ENCODE measurements around the gene ADNP2.

ADNP2 gene

DNA sequence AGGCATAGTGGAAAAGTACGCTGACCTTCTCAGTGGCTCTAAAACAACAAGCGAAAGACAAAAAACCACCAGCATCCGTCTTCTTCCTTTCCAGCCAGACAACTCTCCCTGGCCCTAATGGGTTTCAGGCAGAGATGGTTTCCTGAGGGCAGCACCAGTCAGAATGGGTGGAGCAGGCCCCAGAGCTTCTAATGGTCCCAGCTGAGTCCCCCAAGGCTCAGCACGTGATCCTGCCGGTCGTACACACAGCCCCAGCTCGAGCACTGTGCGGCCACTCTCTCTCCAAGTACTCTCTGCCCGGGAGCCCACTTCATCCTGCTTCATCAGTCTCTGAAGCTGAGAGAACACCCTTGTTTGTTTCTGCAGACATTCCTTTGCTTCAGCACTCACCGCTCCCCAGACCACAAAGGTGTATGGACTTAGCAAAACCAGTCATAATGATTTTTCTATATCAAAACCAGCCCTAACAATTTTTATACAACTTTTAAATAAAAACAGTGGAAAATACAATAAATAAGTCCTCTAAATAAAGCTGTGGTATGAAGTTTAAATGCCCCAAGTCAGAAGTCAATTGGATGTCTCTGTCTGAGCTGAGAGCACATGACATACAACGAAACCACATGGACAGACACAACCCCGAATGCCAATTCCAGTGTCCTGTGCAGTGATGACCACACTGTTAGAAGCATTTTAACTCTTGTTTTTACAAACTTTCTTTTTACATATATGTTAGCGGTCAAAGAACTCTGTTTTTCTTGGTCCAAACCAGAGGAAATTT lies 74.4 kb downstream of the ADNP2 start:
- Histone ChIP-seq H3K27ac (ENCODE audit: low read depth, low read length) (no peak overlapping the region), H3K9ac (ENCODE audit: low read length) (no peak overlapping the region), H3K9me3 (ENCODE audit: control insufficient read depth, insufficient read depth, low read depth, low read length) (peaks cover 5% of the 10 kb centered on the region; the same call in 1 of the 2 replicates), H3K4me1 (ENCODE audit: control insufficient read depth, insufficient read depth, low read length) (no peaks in the 10 kb centered on the region), H3K4me3 (ENCODE audit: low read depth, low read length) (no peak overlapping the region), H3K36me3 (ENCODE audit: control insufficient read depth, insufficient read depth, low read length) (no peaks in the 10 kb centered on the region), H3K27me3 (ENCODE audit: control insufficient read depth, insufficient read depth, low read length) (no peaks in the 10 kb centered on the region)

DNA sequence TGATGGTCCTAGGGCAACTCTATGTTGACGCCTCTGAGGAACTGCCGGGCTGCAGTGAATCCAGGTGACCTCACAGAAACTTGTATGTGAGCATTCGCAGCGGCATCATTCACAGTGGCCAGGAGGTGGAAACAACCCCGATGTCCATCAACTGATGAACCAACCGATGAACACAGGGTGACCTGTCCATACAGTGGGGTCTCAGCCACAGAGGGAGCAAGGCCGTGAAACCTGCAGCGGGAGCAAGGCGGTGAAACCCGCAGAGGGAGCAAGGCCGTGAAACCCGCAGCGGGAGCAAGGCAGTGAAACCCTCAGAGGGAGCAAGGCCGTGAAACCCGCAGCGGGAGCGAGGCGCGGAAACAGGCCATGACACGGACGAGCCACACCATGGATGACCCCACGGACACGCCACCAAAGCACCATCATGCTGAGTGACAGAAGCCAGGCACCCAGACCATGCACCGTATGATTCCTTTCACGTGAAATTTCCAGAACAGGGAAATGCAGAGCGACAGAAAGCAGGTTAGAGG lies 75.2 kb downstream of the ADNP2 start:
- Histone ChIP-seq H3K4me3 (ENCODE audit: low read depth, low read length) (no peak overlapping the region), H3K27ac (ENCODE audit: low read depth, low read length) (no peak overlapping the region), H3K9ac (ENCODE audit: low read length) (no peak overlapping the region), H3K9me3 (ENCODE audit: control insufficient read depth, insufficient read depth, low read depth, low read length) (peaks cover 5% of the 10 kb centered on the region; the same call in 1 of the 2 replicates), H3K4me1 (ENCODE audit: control insufficient read depth, insufficient read depth, low read length) (no peaks in the 10 kb centered on the region), H3K36me3 (ENCODE audit: control insufficient read depth, insufficient read depth, low read length) (no peaks in the 10 kb centered on the region), H3K27me3 (ENCODE audit: control insufficient read depth, insufficient read depth, low read length) (no peaks in the 10 kb centered on the region)

DNA sequence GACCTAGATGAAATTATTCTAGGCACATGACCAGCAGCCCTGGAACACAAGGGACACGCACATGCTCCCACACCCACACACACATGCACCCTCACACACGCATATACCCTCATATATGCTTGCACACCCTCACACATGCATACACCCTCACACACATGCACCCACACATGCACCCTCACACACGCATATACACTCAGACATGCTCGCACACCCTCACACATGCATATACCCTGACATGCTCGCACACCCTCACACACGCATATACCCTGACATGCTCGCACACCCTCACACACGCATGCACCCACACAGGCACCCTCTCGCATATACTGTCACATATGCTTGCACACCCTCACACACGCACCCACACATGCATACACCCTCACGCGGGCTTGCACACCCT lies 76.5 kb downstream of the ADNP2 start:
- no peak overlapping the region for H3K27ac ChIP-seq (ENCODE audit: low read depth, low read length)
- H3K4me3 ChIP-seq (ENCODE audit: low read depth, low read length), result no peak overlapping the region
- H3K27me3 ChIP-seq (ENCODE audit: control insufficient read depth, insufficient read depth, low read length), result no peaks in the 10 kb centered on the region
- peaks cover 5% of the 10 kb centered on the region; the same call in 1 of the 2 replicates for H3K9me3 ChIP-seq (ENCODE audit: control insufficient read depth, insufficient read depth, low read depth, low read length)
- no peaks in the 10 kb centered on the region for H3K4me1 ChIP-seq (ENCODE audit: control insufficient read depth, insufficient read depth, low read length)
- no peaks in the 10 kb centered on the region for H3K36me3 ChIP-seq (ENCODE audit: control insufficient read depth, insufficient read depth, low read length)
- no peak overlapping the region for H3K9ac ChIP-seq (ENCODE audit: low read length)

DNA sequence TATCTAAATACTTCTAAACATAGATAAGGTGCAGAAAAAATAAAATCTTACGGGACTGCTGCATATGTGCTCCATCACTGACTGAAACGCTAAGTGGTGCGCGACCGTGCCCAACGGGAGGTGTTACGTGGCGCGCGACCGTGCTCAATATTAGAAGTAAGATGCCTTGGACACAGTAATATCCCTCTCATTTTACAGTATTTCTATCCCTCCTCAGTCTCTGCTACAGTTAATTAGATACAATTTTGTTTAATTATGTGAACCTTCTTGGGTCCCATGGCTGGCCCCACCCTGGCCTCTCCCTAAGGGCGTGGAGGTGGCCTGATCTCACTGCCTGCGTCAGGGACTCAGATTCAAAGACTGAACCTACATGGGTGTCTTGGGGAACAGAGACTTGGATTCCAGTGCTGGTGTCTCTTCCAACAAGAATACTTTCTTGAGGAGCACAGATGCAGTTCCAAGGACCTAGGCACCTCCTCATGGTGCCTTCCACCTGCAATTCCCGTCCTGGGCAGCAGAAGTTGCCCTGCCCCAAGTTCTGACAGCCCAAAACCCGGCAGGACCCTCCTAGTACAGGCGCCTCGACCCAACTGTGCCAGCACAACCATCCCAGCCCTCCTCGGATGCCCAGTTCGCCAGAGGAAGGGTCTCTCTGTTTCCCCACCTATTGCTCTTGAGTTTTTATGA lies 79.0 kb downstream of the ADNP2 start:
- Histone ChIP-seq H3K4me1 (ENCODE audit: control insufficient read depth, insufficient read depth, low read length) (no peaks in the 10 kb centered on the region), H3K4me3 (ENCODE audit: low read depth, low read length) (no peak overlapping the region), H3K9ac (ENCODE audit: low read length) (no peak overlapping the region), H3K9me3 (ENCODE audit: control insufficient read depth, insufficient read depth, low read depth, low read length) (peaks cover 5% of the 10 kb centered on the region; the same call in 1 of the 2 replicates), H3K27ac (ENCODE audit: low read depth, low read length) (no peak overlapping the region), H3K27me3 (ENCODE audit: control insufficient read depth, insufficient read depth, low read length) (no peaks in the 10 kb centered on the region), H3K36me3 (ENCODE audit: control insufficient read depth, insufficient read depth, low read length) (no peaks in the 10 kb centered on the region)

DNA sequence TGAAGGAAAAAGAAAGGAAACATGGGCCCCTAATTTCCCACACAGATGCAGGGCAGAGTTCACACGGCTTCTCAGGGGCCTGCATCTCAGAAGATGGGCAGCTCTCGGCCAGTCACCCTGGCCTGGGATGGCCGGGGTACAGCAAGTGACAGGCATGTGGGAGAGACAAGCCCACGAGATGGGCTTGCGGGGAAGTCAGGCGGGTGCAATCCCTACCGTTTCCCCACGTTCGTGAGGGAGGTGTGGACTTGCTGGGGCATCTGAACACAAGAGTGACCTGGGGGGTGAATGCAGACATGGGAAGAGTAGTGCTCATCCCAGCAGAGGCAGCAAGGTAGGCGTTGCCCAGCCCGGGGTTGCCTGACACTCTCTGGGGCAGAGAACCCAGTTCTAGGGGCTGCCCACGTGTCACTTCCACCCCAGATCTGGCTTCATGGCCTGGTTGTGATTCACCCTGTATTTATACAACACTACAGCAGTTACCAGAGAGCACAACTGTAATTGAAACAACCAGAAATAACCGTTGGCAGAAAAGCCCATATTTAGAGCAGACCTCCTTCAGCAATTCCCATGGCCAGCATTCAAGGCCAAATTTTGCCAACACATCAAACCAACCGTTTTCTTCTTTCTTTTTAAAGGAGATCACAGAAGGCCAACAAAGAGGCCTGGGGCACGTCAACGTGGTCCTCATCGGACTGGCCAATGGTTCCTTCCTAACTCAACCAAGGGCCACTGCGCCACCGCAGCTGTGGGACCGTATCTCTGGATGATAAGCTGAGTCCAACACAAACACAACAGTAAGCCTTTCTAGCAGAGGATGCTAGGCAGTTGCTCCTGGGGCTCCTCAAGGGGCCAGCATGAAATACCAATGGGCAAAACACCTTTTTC lies 79.8 kb downstream of the ADNP2 start:
- H3K36me3 ChIP-seq (ENCODE audit: control insufficient read depth, insufficient read depth, low read length), result no peaks in the 10 kb centered on the region
- H3K4me3 ChIP-seq (ENCODE audit: low read depth, low read length), result no peak overlapping the region
- H3K27ac ChIP-seq (ENCODE audit: low read depth, low read length), result no peak overlapping the region
- H3K9ac ChIP-seq (ENCODE audit: low read length), result no peak overlapping the region
- no peaks in the 10 kb centered on the region for H3K4me1 ChIP-seq (ENCODE audit: control insufficient read depth, insufficient read depth, low read length)
- H3K27me3 ChIP-seq (ENCODE audit: control insufficient read depth, insufficient read depth, low read length), result no peaks in the 10 kb centered on the region
- H3K9me3 ChIP-seq (ENCODE audit: control insufficient read depth, insufficient read depth, low read depth, low read length), result peaks cover 5% of the 10 kb centered on the region; the same call in 1 of the 2 replicates

DNA sequence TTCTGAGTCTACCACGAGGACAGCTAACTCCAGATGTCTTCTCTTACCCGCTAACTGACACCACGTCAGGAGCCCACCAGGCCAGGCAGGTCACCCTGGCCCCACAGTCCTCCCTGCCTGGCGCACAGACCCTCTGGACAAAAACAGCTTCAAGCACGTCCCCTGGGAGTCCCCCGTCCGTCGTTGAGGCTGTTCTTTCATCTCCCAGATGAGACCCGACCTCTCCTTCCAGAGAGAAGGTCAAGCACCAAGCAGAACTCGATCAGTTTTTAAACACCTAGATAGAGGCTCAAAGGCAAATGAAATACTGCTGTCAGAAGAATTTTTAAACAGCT lies 80.4 kb downstream of the ADNP2 start:
- Histone ChIP-seq H3K27me3 (ENCODE audit: control insufficient read depth, insufficient read depth, low read length) (no peaks in the 10 kb centered on the region), H3K36me3 (ENCODE audit: control insufficient read depth, insufficient read depth, low read length) (no peaks in the 10 kb centered on the region), H3K9me3 (ENCODE audit: control insufficient read depth, insufficient read depth, low read depth, low read length) (peaks cover 5% of the 10 kb centered on the region; the same call in 1 of the 2 replicates), H3K4me3 (ENCODE audit: low read depth, low read length) (no peak overlapping the region), H3K27ac (ENCODE audit: low read depth, low read length) (no peak overlapping the region), H3K4me1 (ENCODE audit: control insufficient read depth, insufficient read depth, low read length) (no peaks in the 10 kb centered on the region), H3K9ac (ENCODE audit: low read length) (no peak overlapping the region)

All from HUES6 (cell line).